Stomach (tissue), 9 donors: Measurements from ENCODE around the gene ADGRA1. TPM values are rescaled to one million over a fixed set of nuclear protein-coding genes. Genes with fewer than 3 reads are reported as not detected.

ENCODE experiments used
- DNase-seq, 2 donors: peaks; one replicate each; pipeline versions ENCODE4 v3.0.0 to v3.0.0-alpha.2; 2013 to 2019
- H3K27ac ChIP-seq, 5 donors: fragments of 200-600 bp in 4 of 5; sonication (generic) in 4 of 5; one replicate each; pipeline ENCODE4 v1.5.1; 2013 to 2019; ENCODE audit warnings: mild to moderate bottlenecking in 1 of 5, moderate library complexity in 1 of 5
- H3K27me3 ChIP-seq, 3 donors: fragments of 200-600 bp; sonication (generic); one replicate each; pipeline ENCODE4 v1.5.1; 2017 to 2019; ENCODE audit warnings: mixed run types in 1 of 3
- H3K36me3 ChIP-seq, 4 donors: fragments of 200-600 bp; sonication (generic); 1 replicate in 3 of 4; 2 replicates in 1 of 4; pipeline ENCODE4 v1.5.1; 2016 to 2019
- H3K4me1 ChIP-seq, 4 donors: fragments of 200-600 bp; sonication (generic); one replicate each; pipeline ENCODE4 v1.5.1; 2016 to 2019
- H3K4me3 ChIP-seq, 4 donors: fragments of 200-600 bp; sonication (generic) in 3 of 4; one replicate each; pipeline ENCODE4 v1.5.1; 2016 to 2019; ENCODE audit warnings: mild to moderate bottlenecking in 1 of 4
- H3K9me3 ChIP-seq, 4 donors: fragments of 200-600 bp; sonication (generic); one replicate each; pipeline ENCODE4 v1.5.1; 2016 to 2019
- CTCF ChIP-seq, 7 experiments: fragments of 450-650 bp in 4 of 7; fragments of 200-600 bp in 3 of 7; sonication (generic) in 3 of 7; IDR thresholded peaks; one replicate each; pipeline ENCODE4 v1.5.1; 2016 to 2019; ENCODE audit warnings: antibody characterized with exemption in 7 of 7, control low read depth in 2 of 7, mild to moderate bottlenecking in 1 of 7
- EP300 ChIP-seq: sonication (generic); formaldehyde crosslinking; IDR thresholded peaks from one replicate; pipeline ENCODE4 v1.6.1; 2017; ENCODE audit warnings: antibody characterized with exemption
- POLR2A ChIP-seq, 4 donors: fragments of 450-650 bp; IDR thresholded peaks; one replicate each; pipeline ENCODE4 v1.6.1; 2016; ENCODE audit warnings: antibody characterized with exemption in 4 of 4, control low read depth in 2 of 4, mild to moderate bottlenecking in 1 of 4, moderate library complexity in 1 of 4
- POLR2AphosphoS5 ChIP-seq, 3 donors: sonication (generic); formaldehyde crosslinking; IDR thresholded peaks; one replicate each; pipeline ENCODE4 v1.6.1; 2016; ENCODE audit warnings: antibody characterized with exemption in 3 of 3
- WGBS, 5 donors: extraction: QIAGEN DNeasy Blood & Tissue Kit in 3 of 5; methylation state at CpG; one replicate each; pipeline versions ENCODE4 v1.1.5 to v1.1.7; 2013 to 2018; 5-methylcytosine and 5-hydroxymethylcytosine counted together
- intact Hi-C: fragments of 100-400 bp; cut with DNase I; formaldehyde crosslinking; loops from one replicate; pipeline ENCODE4 v1.15.1; 2023; ENCODE audit warnings: low total_unique reads
- polyA plus RNA-seq, 3 donors: library from polyadenylated mRNA; stranded (reverse); fragments of 200-250 nt; gene quantifications; one replicate each; pipeline ENCODE4 v1.2.3, GENCODE V29; 2013
- total RNA-seq, 5 donors: library from RNA; depleted of rRNA; stranded (reverse); fragments of >200 nt; gene quantifications; one replicate each; pipeline versions ENCODE4 v1.1.0 to v1.2.3, GENCODE V29; 2014 to 2016
- donor health status: healthy with polysubstance abuse.
- donor health status: Bipolar disorder and iron deficiency.
- donor health status: healthy.

Gene ADGRA1
- total and polyA plus RNA-seq, 8 donors, result under 0.01 to 0.73 (median 0.14) TPM; not detected in 5

DNA sequence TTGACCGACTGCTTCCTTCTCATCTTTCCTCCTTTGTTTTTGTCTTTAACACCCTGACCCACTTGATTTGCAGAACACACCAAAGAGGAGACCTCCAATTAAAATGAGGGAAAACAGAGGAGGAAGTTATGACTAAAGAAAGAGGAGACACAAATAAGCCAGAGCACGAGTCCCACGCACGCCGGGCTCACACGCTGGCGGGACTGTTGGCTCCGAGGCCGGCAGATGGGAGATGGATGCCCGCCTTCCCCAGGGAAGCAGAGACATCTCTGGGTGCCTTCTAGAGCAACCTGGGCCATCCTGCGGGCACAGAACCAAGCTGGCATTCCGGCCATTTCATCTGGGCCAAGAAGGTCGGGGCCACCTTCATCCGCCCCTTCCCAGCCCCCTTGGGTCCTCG lies 5.6 kb downstream of the ADGRA1 start:
- Histone ChIP-seq H3K9me3 (no peaks in the 10 kb centered on the region), H3K4me1 (peaks cover 5 to 7% (median 6%) of the 10 kb centered on the region in 4 donors), H3K27ac (no peak overlapping the region), H3K27me3 (peaks cover 12 to 80% (median 32%) of the 10 kb centered on the region in 3 donors), H3K4me3 (no peak overlapping the region), H3K36me3 (no peaks in the 10 kb centered on the region)
- DNase-seq, result no peak
- 70 to 86% (median 85%) methylated on average over 14 to 15 of the region's 15 CpGs for WGBS, 5 donors
- intact Hi-C loops, result no loop called here
- TF ChIP-seq CTCF (IDR thresholded peaks at IDR 0.05) (no peak), POLR2AphosphoS5 (IDR thresholded peaks at IDR 0.05) (no peak), EP300 (no peak), POLR2A (IDR thresholded peaks at IDR 0.05) (no peak)

GRCh38 chr10:133094286-133094685 lies 6.6 kb downstream of the ADGRA1 start:
- peaks cover 3 to 80% (median 22%) of the 10 kb centered on the region in 3 donors for H3K27me3 ChIP-seq

DNA sequence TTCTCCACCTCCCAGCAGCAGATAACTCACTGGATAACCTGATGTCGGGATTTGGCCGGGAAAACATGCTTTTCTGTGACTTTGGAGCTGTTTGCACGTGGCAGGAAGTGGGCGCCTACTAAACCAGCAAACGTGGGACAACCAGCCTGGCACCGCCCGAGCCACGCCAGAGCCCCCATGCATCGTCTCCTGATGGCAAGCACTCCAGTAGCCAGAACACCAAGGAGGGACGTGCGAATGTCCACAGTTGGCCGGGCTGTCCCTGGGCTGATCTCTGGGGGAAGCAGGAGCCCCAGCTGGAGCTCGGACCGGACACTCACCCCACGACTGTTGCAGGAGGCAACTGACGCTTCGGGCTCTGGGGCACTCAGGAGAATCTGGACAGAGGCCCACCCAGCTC lies 7.1 kb downstream of the ADGRA1 start:
- Histone ChIP-seq H3K4me1 (no peaks in the 10 kb centered on the region), H3K9me3 (no peaks in the 10 kb centered on the region), H3K36me3 (no peaks in the 10 kb centered on the region), H3K27ac (no peak overlapping the region), H3K27me3 (peaks cover 0 to 80% (median 23%) of the 10 kb centered on the region in 3 donors), H3K4me3 (no peak overlapping the region)
- TF ChIP-seq POLR2AphosphoS5 (IDR thresholded peaks at IDR 0.05) (no peak), CTCF (IDR thresholded peaks at IDR 0.05) (no peak), EP300 (no peak), POLR2A (IDR thresholded peaks at IDR 0.05) (no peak)
- intact Hi-C loops, result no loop called here
- 38 to 81% (median 79%) methylated on average over 4 to 17 of the region's 17 CpGs for WGBS, 5 donors
- no peak for DNase-seq

More at GRCh38 chr10:133094286-133094685, 6.6 kb downstream of the ADGRA1 start:
- intact Hi-C loops, result no loop called here
- Histone ChIP-seq H3K4me1 (no peaks in the 10 kb centered on the region), H3K36me3 (no peaks in the 10 kb centered on the region), H3K9me3 (no peaks in the 10 kb centered on the region), H3K27ac (no peak overlapping the region), H3K4me3 (no peak overlapping the region)
- DNase-seq, result no peak
- TF ChIP-seq CTCF (IDR thresholded peaks at IDR 0.05) (no peak), POLR2A (IDR thresholded peaks at IDR 0.05) (no peak), POLR2AphosphoS5 (IDR thresholded peaks at IDR 0.05) (no peak), EP300 (no peak)
- 81 to 89% (median 83%) methylated on average over 21 to 22 of the region's 22 CpGs for WGBS, 5 donors

DNA sequence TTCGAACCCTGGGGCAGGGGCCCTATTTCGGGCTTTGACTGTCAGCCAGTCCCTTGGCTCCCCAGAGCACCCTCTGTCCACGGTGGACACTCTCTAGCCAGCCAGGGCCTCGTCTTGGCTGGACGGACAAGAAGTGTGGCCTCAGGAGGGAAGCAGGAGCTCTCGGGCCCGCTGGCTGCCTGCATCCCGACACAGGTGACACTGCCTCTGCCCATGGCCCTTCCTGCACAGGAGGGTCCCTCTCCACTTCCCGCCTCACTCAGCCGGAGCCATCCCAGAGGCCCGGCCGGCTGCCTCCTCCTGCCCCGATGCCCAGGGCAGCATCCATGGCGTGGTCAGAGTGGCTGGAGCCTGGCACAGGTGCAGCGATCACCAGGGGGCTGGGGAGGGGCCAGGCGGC lies 7.9 kb downstream of the ADGRA1 start:
- DNase-seq, result no peak
- H3K4me1 ChIP-seq, result peaks cover 0 to 2% (median under 1%) of the 10 kb centered on the region in 4 donors
- no peak overlapping the region for H3K27ac ChIP-seq
- WGBS, 5 donors, result 64 to 85% (median 80%) methylated on average over 4 to 16 of the region's 16 CpGs; no CpG with 5 or more reads in 1 of the 5 donors
- no peaks in the 10 kb centered on the region for H3K9me3 ChIP-seq
- intact Hi-C loops, result no loop called here
- peaks cover 0 to 80% (median 23%) of the 10 kb centered on the region in 3 donors for H3K27me3 ChIP-seq
- no peak overlapping the region for H3K4me3 ChIP-seq
- no peaks in the 10 kb centered on the region for H3K36me3 ChIP-seq
- TF ChIP-seq EP300 (no peak), POLR2AphosphoS5 (IDR thresholded peaks at IDR 0.05) (no peak), CTCF (IDR thresholded peaks at IDR 0.05) (no peak), POLR2A (IDR thresholded peaks at IDR 0.05) (no peak)
